ENCODE data around the gene ZNF419. TPM values are rescaled to one million over a fixed set of nuclear protein-coding genes. Genes with fewer than 3 reads are reported as not detected.
"Not testable (repeated sequence)": the region's sequence is repeated elsewhere in the genome, so short reads cannot be mapped to it uniquely, and the experiment has no call there.

The ZNF419 gene
- total and polyA plus RNA-seq, 9 of the 15 experiments (the other 6 are each of a cell fraction or from before 2014, with no cell fraction given), result 0.07 to 5.4 (median 1.5) TPM

- TF ChIP-seq, protein P1, sequence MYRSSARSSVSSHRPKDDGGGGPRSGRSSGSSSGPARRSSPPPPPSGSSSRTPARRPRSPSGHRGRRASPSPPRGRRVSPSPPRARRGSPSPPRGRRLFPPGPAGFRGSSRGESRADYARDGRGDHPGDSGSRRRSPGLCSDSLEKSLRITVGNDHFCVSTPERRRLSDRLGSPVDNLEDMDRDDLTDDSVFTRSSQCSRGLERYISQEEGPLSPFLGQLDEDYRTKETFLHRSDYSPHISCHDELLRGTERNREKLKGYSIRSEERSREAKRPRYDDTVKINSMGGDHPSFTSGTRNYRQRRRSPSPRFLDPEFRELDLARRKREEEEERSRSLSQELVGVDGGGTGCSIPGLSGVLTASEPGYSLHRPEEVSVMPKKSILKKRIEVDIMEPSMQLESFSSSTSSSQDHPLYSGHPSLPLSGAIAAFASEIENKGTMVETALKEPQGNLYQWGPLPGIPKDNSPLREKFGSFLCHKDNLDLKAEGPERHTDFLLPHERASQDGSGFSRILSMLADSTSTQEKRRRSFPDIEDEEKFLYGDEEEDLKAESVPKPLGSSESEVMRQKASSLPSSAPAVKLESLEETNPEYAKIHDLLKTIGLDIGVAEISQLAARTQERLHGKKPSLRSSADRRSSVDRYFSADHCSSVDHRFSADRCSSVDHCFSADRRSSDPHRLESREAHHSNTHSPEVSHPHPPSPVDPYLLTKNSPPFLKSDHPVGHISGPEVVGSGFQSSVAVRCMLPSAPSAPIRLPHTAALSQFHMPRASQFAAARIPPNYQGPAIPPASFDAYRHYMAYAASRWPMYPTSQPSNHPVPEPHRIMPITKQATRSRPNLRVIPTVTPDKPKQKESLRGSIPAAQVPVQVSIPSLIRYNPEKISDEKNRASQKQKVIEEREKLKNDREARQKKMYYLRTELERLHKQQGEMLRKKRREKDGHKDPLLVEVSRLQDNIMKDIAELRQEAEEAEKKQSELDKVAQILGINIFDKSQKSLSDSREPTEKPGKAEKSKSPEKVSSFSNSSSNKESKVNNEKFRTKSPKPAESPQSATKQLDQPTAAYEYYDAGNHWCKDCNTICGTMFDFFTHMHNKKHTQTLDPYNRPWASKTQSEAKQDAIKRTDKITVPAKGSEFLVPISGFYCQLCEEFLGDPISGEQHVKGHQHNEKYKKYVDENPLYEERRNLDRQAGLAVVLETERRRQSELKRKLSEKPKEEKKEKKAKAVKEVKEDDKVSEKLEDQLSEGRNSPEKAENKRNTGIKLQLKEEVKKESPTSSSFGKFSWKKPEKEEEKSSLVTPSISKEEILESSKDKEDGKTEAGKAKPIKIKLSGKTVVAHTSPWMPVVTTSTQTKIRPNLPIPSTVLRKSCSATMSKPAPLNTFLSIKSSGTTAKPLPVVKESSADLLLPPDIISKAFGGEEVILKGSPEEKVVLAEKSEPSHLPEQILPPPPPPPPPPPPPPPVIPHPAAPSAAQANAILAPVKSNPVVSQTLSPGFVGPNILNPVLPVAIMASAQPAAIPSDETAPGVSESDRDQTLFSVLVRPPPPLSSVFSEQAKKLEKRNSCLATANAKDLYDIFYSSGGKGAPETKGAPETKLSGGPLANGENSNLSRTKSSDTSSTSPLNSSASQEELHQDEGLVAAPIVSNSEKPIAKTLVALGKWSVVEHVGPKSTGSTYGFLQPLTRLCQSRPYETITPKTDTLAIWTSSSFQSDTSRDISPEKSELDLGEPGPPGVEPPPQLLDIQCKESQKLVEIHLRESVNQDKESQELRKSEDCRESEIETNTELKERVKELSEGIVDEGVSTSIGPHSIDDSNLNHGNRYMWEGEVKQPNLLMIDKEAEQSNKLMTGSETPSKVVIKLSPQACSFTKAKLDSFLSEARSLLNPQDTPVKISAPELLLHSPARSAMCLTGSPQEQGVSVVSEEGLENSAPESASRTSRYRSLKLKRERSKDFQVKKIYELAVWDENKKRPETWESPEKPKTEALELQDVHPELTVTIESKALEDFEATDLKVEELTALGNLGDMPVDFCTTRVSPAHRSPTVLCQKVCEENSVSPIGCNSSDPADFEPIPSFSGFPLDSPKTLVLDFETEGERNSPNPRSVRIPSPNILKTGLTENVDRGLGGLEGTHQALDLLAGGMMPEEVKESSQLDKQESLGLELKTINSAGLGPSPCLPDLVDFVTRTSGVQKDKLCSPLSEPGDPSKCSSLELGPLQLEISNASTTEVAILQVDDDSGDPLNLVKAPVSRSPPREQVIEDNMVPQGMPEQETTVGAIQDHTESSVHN (IDR thresholded peaks at IDR 0.05; ENCODE audit: borderline replicate concordance in 1 of 2, low read depth in 1 of 2), result no peak
- no peak for TF ChIP-seq ARHGAP35 (IDR thresholded peaks at IDR 0.05; ENCODE audit: partially characterized antibody)
- no peak for TF ChIP-seq ZNF766 (CRISPR knock-in tag; conservative IDR thresholded peaks at IDR 0.05)
- no peak for TF ChIP-seq FOXA1 (IDR thresholded peaks at IDR 0.05; ENCODE audit: borderline replicate concordance)
- TF ChIP-seq BMI1 (IDR thresholded peaks at IDR 0.05; ENCODE audit: low read length), result no peak
Observed at GRCh38 chr19:57515255-57515654, 27.7 kb downstream of the ZNF419 start (continued).

DNA sequence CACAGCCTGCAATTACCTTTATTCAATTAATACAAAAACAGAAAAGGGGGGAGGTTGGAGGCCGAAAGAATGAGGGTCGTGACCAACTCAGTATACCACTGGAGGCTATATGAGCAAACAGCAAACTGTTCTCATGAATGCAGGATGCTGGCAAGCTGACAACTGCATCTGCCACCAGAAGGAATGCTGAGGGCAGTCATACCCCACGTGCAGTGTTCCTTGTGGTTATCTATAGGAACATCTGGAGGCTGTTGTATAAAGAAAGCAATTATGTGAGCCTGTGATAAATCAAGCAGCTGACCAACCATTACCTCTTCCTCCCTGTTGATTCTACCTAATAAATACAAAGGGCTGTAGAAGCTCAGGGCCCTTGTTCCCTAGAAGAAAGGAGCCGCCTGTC, 30.5 kb downstream of the ZNF419 start:
- BruUV-seq (replicated peaks); intact Hi-C loops (cut with micrococcal nuclease); H3K27ac ChIP-seq (ENCODE audit: extremely low read depth, low read depth, low read length); H3K4me3 ChIP-seq; H4K20me1 ChIP-seq (replicated peaks; ENCODE audit: control insufficient read depth, insufficient read depth, low read length); in situ Hi-C loops (cut with MboI); CTCF ChIA-PET (ENCODE audit: low intra/inter-chr PET ratio); H3K9me3 ChIP-seq (replicated peaks; ENCODE audit: control insufficient read depth, insufficient read depth, low read depth, low read length); POLR2A ChIA-PET; H3K79me2 ChIP-seq (ENCODE audit: control insufficient read depth, insufficient read depth, low read length); H3K9me1 ChIP-seq (ENCODE audit: control insufficient read depth, insufficient read depth, low read length); DNase-seq (ENCODE audit: extremely low read depth in 1 of 4, low spot score in 3 of 4); ATAC-seq; H2AFZ ChIP-seq (ENCODE audit: low read depth, low read length); H3K4me2 ChIP-seq (ENCODE audit: insufficient read depth, low read length); H3K36me3 ChIP-seq (ENCODE audit: control insufficient read depth, insufficient read depth, low read length); H3K4me1 ChIP-seq (replicated peaks in 1 of 2; ENCODE audit: control insufficient read depth in 2 of 2, insufficient read depth in 2 of 2, low read length in 2 of 2); H3K9ac ChIP-seq (ENCODE audit: insufficient read depth in 1 of 2, low read depth in 2 of 2, low read length in 2 of 2); FAIRE-seq; H3K27me3 ChIP-seq (ENCODE audit: control insufficient read depth in 2 of 2, insufficient read depth in 2 of 2, low read length in 2 of 2): not testable (repeated sequence)
- 0% methylated on average over 4 of the region's 4 CpGs for WGBS (ENCODE audit: insufficient coverage, low coverage, missing lambda C conversion rate)

Measured in K562 (cell line).